ENCODE measurements around the gene ZFYVE27. TPM values are rescaled to one million over a fixed set of nuclear protein-coding genes. Genes with fewer than 3 reads are reported as not detected.

Gene ZFYVE27
- total RNA-seq, 4 donors from 2014 or later = 25.8 to 60.5 (median 39.6) TPM

DNA sequence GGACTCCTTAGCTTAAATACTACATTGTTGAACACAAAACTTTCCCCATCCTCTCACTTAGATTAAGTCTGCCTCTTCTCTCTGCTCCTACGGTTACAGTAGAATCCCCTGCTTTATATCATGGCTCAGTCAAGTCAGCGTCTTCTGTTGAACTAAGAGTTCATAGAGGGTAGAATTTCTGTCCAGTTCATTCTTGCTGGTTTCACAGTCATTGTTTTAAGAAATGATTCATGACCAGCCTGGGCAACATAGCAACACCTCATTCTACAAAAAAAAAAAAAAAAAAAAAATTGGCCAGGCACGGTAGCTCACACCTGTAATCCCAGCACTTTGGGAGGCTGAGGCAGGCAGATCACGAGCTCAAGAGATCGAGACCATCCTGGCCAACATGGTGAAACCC, 3.7 kb upstream of the ZFYVE27 start:
- Histone ChIP-seq H3K4me3 (no peak overlapping the region), H3K27me3 (no peaks in the 10 kb centered on the region), H3K27ac (no peak overlapping the region), H3K4me1 (peaks cover 17% of the 10 kb centered on the region), H3K9me3 (no peaks in the 10 kb centered on the region), H3K36me3 (no peaks in the 10 kb centered on the region)
- WGBS = 89% methylated on average over 5 of the region's 5 CpGs
- DNase-seq (ENCODE audit: low spot score in 2 of 2) = no peak
- TF ChIP-seq, protein P1, sequence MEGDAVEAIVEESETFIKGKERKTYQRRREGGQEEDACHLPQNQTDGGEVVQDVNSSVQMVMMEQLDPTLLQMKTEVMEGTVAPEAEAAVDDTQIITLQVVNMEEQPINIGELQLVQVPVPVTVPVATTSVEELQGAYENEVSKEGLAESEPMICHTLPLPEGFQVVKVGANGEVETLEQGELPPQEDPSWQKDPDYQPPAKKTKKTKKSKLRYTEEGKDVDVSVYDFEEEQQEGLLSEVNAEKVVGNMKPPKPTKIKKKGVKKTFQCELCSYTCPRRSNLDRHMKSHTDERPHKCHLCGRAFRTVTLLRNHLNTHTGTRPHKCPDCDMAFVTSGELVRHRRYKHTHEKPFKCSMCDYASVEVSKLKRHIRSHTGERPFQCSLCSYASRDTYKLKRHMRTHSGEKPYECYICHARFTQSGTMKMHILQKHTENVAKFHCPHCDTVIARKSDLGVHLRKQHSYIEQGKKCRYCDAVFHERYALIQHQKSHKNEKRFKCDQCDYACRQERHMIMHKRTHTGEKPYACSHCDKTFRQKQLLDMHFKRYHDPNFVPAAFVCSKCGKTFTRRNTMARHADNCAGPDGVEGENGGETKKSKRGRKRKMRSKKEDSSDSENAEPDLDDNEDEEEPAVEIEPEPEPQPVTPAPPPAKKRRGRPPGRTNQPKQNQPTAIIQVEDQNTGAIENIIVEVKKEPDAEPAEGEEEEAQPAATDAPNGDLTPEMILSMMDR (IDR thresholded peaks at IDR 0.05) = no peak
- TF ChIP-seq POLR2A (IDR thresholded peaks at IDR 0.05) (no peak), POLR2AphosphoS5 (IDR thresholded peaks at IDR 0.05) (no peak), EP300 (IDR thresholded peaks at IDR 0.05) (no peak)

DNA sequence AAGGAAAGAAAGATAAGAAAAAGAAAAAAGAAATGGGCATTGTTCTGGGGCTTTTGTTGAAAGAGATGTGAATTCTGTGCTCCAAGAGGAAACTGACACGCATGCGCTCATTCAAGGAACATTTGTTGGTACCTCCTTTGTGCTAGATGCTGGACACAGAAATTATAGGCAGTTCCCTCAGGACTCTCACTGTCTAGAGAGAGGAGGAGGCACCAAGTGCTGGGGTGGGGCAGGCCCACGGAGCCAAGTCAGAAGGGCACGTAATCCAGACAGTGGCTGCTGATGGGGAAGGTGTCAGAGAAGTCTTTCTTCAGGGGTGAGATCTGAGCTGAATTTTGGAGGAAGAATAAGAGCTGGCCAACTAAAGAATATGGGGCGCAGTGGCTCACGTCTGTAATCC, 2.9 kb upstream of the ZFYVE27 start:
- H3K27ac ChIP-seq = no peak overlapping the region
- no peaks in the 10 kb centered on the region for H3K9me3 ChIP-seq
- peaks cover 23% of the 10 kb centered on the region for H3K4me1 ChIP-seq
- H3K27me3 ChIP-seq = no peaks in the 10 kb centered on the region
- WGBS = 78% methylated on average over 6 of the region's 6 CpGs
- no peak for DNase-seq (ENCODE audit: low spot score in 2 of 2)
- no peaks in the 10 kb centered on the region for H3K36me3 ChIP-seq
- H3K4me3 ChIP-seq = no peak overlapping the region
- TF ChIP-seq, protein P1 (IDR thresholded peaks at IDR 0.05) = no peak
- TF ChIP-seq POLR2A (IDR thresholded peaks at IDR 0.05) = no peak
- TF ChIP-seq EP300 (IDR thresholded peaks at IDR 0.05) = no peak
- TF ChIP-seq POLR2AphosphoS5 (IDR thresholded peaks at IDR 0.05) = no peak

DNA sequence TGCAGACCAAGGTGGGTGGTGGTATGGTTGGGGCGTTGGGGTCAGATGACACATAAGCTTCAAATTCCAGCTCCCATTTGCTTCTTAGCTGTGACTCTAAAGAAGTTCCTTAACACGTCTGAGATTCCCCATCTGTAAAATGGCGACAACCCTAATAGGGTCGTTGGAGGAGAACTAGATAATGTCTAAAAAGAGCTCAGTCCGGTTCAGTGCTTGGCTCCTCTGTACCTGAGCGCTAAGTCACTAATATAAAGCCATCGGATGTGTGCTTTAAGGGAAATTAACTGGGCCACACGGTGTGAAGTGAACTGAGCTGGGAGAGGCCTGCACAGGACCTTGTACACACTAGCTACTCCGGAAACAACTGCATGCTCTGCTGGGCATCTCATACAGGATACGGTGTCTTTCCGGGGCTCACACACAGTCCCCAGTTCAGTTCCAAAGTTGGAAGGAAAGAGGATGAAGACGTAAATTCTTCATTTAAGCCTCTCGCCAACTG, 476 bp upstream of the ZFYVE27 start:
- no peaks in the 10 kb centered on the region for H3K9me3 ChIP-seq
- peak overlapping the region; percentile 92 for H3K27ac ChIP-seq
- no peak for DNase-seq (ENCODE audit: low spot score in 2 of 2)
- H3K4me3 ChIP-seq = peak overlapping the region; percentile 86
- H3K27me3 ChIP-seq = no peaks in the 10 kb centered on the region
- TF ChIP-seq, protein P1 (IDR thresholded peaks at IDR 0.05) = no peak
- TF ChIP-seq EP300 (IDR thresholded peaks at IDR 0.05) (peak; percentile 39), POLR2A (IDR thresholded peaks at IDR 0.05) (no peak)
- peaks cover 21% of the 10 kb centered on the region for H3K4me1 ChIP-seq
- 64% methylated on average over 13 of the region's 13 CpGs for WGBS
- H3K36me3 ChIP-seq = peaks cover 17% of the 10 kb centered on the region

DNA sequence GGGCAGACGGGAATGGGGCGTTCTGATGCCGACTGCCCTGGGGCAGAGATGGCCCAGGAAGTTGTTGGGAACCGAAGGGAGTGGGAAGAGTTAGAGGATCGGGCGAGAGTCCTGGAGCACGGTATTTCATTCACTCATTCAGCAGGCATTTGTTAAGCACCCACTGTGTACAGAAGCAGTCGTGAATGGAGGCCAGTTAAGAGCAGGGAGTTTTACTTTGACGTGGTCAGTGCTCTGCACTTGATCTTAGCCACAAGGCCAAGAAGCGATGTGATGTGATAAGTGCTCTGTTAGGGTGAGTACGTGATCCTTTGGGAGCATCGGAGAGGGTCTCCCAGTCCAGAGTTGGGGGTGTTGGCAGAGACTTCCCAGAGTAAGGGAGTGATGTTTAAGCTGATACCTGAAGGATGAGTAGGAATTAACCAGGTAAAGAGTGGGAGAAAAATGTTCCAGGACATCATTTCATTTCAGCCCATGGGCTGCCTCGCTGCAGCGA, 890 bp downstream of the ZFYVE27 start:
- DNase-seq (ENCODE audit: low spot score in 2 of 2) = no peak
- 28% methylated on average over 14 of the region's 14 CpGs for WGBS
- no peak for TF ChIP-seq POLR2AphosphoS5 (IDR thresholded peaks at IDR 0.05)
- TF ChIP-seq, protein P1 (IDR thresholded peaks at IDR 0.05) = no peak
- TF ChIP-seq POLR2A (IDR thresholded peaks at IDR 0.05) = no peak
- TF ChIP-seq EP300 (IDR thresholded peaks at IDR 0.05) = no peak

DNA sequence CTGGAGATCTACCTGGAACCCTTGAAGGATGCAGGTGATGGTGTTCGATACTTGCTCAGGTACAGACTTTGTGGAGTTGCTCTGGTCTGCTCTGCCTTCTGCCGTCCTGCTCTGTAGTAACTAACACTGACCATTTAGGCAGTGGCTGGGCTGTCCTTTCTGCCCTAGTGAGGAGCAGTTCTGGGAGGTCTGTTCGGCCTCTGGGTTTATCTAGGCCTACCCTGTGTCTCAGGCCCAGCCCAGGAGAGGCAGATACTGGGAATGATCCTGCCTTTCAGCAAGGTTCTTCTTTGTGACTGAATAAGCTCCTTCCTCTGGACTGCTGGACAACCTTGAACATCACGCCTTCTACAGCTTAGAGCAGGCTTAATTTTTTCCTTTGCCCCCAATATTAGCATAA, 1.7 kb downstream of the ZFYVE27 start:
- Histone ChIP-seq H3K4me3 (peak overlapping the region; percentile 86), H3K27me3 (no peaks in the 10 kb centered on the region), H3K36me3 (peaks cover 32% of the 10 kb centered on the region), H3K27ac (no peak overlapping the region), H3K9me3 (no peaks in the 10 kb centered on the region), H3K4me1 (peaks cover 28% of the 10 kb centered on the region)
- TF ChIP-seq POLR2AphosphoS5 (IDR thresholded peaks at IDR 0.05) (no peak), EP300 (IDR thresholded peaks at IDR 0.05) (no peak), POLR2A (IDR thresholded peaks at IDR 0.05) (no peak)
- TF ChIP-seq, protein P1 (IDR thresholded peaks at IDR 0.05) = no peak
- DNase-seq (ENCODE audit: low spot score in 2 of 2) = no peak
- 93% methylated on average over 4 of the region's 4 CpGs for whole genome bisulfite sequencing

More for the DNA sequence above, 890 bp downstream of the ZFYVE27 start:
- no peaks in the 10 kb centered on the region for H3K9me3 ChIP-seq
- peak overlapping the region; percentile 86 for H3K4me3 ChIP-seq
- peaks cover 21% of the 10 kb centered on the region for H3K4me1 ChIP-seq
- peaks cover 24% of the 10 kb centered on the region for H3K36me3 ChIP-seq
- no peaks in the 10 kb centered on the region for H3K27me3 ChIP-seq
- H3K27ac ChIP-seq = peak overlapping the region; percentile 92

All from suprapubic skin (tissue), 4 donors.